Tibial nerve (tissue), 4 donors: Measurements from ENCODE around the gene SH3RF2. TPM values are rescaled to one million over a fixed set of nuclear protein-coding genes. Genes with fewer than 3 reads are reported as not detected.
A peak's percentile ranks its signal among the peaks of the same experiment; 100 is the strongest.

Experiments
- DNase-seq, 2 donors: peaks; one replicate each; pipeline ENCODE4 v3.0.0-alpha.2; 2019; ENCODE audit warnings: low spot score in 2 of 2
- H3K27ac ChIP-seq, 4 donors: fragments of 200-600 bp; sonication (generic) in 3 of 4; one replicate each; pipeline ENCODE4 v1.5.1; 2017 to 2019; ENCODE audit warnings: mild to moderate bottlenecking in 1 of 4
- H3K27me3 ChIP-seq, 2 donors: fragments of 200-600 bp; sonication (generic) in 1 of 2; one replicate each; pipeline versions ENCODE4 v1.5.1 to v1.6.0; 2017 to 2019
- H3K36me3 ChIP-seq, 3 donors: fragments of 200-600 bp; sonication (generic); one replicate each; pipeline ENCODE4 v1.5.1; 2018 to 2019
- H3K4me1 ChIP-seq, 4 donors: fragments of 200-600 bp; sonication (generic) in 3 of 4; one replicate each; pipeline ENCODE4 v1.5.1; 2017 to 2019
- H3K4me3 ChIP-seq, 4 donors: fragments of 200-600 bp; sonication (generic) in 3 of 4; one replicate each; pipeline ENCODE4 v1.5.1; 2017 to 2019; ENCODE audit warnings: mild to moderate bottlenecking in 1 of 4, moderate library complexity in 1 of 4
- H3K9me3 ChIP-seq, 4 donors: fragments of 200-600 bp; sonication (generic) in 3 of 4; one replicate each; pipeline ENCODE4 v1.5.1; 2017 to 2019
- CTCF ChIP-seq, 5 experiments: fragments of 200-600 bp in 3 of 5; fragments of 450-650 bp in 2 of 5; sonication (generic) in 3 of 5; IDR thresholded peaks; one replicate each; pipeline ENCODE4 v1.5.1; 2016 to 2019; ENCODE audit warnings: antibody characterized with exemption in 5 of 5, mild to moderate bottlenecking in 3 of 5, moderate library complexity in 2 of 5
- EP300 ChIP-seq, 2 donors: sonication (generic); formaldehyde crosslinking; IDR thresholded peaks; one replicate each; pipeline ENCODE4 v1.6.1; 2017; ENCODE audit warnings: antibody characterized with exemption in 2 of 2, mild to moderate bottlenecking in 1 of 2
- POLR2A ChIP-seq, 2 donors: fragments of 450-650 bp; IDR thresholded peaks; one replicate each; pipeline ENCODE4 v1.6.1; 2017; ENCODE audit warnings: antibody characterized with exemption in 2 of 2, mild to moderate bottlenecking in 2 of 2, moderate library complexity in 2 of 2
- WGBS, 2 donors: methylation state at CpG; one replicate each; pipeline ENCODE4 v1.1.5; 2018; 5-methylcytosine and 5-hydroxymethylcytosine counted together
- total RNA-seq, 4 donors: library from RNA; depleted of rRNA; stranded (reverse); fragments of >200 nt; gene quantifications; one replicate each; pipeline ENCODE4 v1.1.0, GENCODE V29; 2016

Gene SH3RF2
- total RNA-seq, 4 donors from 2014 or later, result 1.0 to 5.1 (median 2.0) TPM

DNA sequence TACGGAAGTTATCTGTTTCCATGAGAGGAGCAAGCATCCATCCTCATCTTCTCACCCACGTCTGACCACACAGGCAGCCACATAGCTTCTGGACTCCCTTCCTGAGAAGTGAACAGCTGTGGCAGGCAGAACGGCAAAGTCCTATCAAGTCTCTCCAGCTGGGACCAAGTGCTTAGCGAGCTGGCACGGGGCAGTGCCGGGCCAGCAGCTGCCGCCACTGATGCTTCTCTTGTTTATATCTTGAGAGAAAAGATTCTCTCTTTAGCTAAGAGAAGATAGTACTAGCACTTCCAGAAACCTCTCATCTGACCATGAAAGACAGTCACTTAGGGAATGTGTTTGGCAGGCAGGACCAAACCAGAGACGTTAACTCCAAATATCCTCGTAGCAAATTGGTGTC is 131.8 kb downstream of the SH3RF2 start:
- no peak overlapping the region for H3K4me3 ChIP-seq
- no peaks in the 10 kb centered on the region for H3K36me3 ChIP-seq
- H3K27ac ChIP-seq, result peak overlapping the region in 1 of 4 donors; percentile 22
- H3K4me1 ChIP-seq, result no peaks in the 10 kb centered on the region
- H3K27me3 ChIP-seq, result peaks cover 0 to under 1% of the 10 kb centered on the region in 2 donors
- no peak for TF ChIP-seq CTCF (IDR thresholded peaks at IDR 0.05)
- TF ChIP-seq POLR2A (IDR thresholded peaks at IDR 0.05), result no peak
- no peak for TF ChIP-seq EP300 (IDR thresholded peaks at IDR 0.05)
- DNase-seq, result no peak
- WGBS, 2 donors, result 51 to 83% methylated on average over 9 of the region's 9 CpGs
- H3K9me3 ChIP-seq, result no peaks in the 10 kb centered on the region

DNA sequence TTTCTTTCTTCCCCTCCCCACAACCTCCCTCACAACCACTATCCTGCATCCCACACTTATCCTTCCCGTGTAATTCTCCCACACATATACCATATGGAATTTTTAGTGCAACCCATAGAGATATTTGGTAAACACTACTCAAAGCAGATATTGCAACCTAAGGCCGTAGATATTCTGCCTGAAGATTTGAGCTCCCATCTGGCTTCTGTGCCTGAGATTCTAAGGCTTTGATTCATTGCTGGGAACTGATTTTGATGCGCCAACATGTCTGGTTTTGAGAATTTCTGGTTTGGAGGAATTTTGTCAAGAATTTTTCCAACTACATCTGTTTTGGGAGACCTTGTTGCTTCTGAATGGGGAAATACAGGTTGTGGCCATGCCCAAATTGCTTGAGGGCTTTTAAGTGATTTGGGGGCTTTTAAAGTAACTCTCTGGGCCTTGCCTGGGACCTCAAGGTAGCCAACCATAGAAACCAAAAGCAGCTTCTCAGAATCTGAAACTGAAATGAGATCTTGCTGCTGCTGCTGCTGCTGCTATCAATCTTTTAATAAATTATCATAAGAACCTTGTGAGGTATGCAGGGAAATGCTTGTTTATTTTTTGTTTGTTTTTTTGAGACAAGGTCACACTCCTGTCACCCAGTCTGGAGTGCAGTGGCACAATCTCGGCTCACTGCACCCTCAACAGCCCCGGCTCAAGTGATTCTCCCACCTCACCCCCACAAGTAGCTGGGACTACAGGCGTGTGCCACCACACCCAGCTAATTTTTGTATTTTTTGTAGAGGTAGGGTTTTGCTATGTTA is 132.8 kb downstream of the SH3RF2 start:
- H3K4me3 ChIP-seq, result no peak overlapping the region
- H3K36me3 ChIP-seq, result no peaks in the 10 kb centered on the region
- H3K9me3 ChIP-seq, result no peaks in the 10 kb centered on the region
- H3K4me1 ChIP-seq, result no peaks in the 10 kb centered on the region
- H3K27me3 ChIP-seq, result peaks cover 0 to 7% of the 10 kb centered on the region in 2 donors
- no peak overlapping the region for H3K27ac ChIP-seq
- no peak for DNase-seq
- 91 to 93% methylated on average over 6 of the region's 6 CpGs for WGBS, 2 donors
- no peak for TF ChIP-seq EP300 (IDR thresholded peaks at IDR 0.05)
- TF ChIP-seq CTCF (IDR thresholded peaks at IDR 0.05), result no peak
- no peak for TF ChIP-seq POLR2A (IDR thresholded peaks at IDR 0.05)

DNA sequence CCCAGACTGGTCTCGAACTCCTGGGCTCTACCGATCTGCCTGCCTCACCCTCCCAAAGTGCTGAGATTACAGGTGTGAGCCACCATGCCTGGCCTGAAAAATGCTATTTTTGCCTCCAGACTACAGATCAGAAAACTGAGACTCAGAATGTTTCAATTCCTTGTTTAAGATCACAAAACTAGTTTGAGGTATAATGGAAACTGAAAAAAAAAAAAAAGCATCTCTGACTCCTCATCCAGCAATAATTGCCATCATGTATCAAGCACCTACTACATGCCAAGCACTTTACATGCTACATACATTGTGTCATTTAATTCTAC is 133.4 kb downstream of the SH3RF2 start:
- Histone ChIP-seq H3K4me3 (no peak overlapping the region), H3K4me1 (no peaks in the 10 kb centered on the region), H3K27ac (no peak overlapping the region), H3K9me3 (no peaks in the 10 kb centered on the region), H3K27me3 (peaks cover 0 to 7% of the 10 kb centered on the region in 2 donors), H3K36me3 (no peaks in the 10 kb centered on the region)
- 92 to 94% methylated on average over 2 of the region's 2 CpGs for WGBS, 2 donors
- no peak for DNase-seq
- TF ChIP-seq EP300 (IDR thresholded peaks at IDR 0.05) (no peak), POLR2A (IDR thresholded peaks at IDR 0.05) (no peak), CTCF (IDR thresholded peaks at IDR 0.05) (no peak)

DNA sequence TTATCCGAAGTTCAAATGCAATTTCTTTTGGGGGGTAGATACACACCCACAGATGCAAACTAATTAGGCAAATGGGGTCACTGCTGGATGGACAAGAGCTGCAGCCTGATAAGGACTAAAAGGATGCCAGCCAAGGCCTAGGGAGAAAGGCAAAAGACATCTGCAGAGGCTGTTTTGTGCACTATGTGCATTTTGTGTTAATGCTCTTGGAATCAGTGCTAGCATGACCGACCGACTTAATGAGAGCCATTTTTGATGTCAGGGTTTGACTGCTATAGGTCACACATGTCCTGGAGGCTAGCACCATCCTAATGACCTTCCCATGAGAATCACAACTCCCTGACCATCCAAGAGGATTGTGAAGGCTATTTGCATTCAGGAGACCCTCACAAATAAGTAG is 134.4 kb downstream of the SH3RF2 start:
- WGBS, 2 donors, result 64 to 81% methylated on average over 3 of the region's 3 CpGs
- Histone ChIP-seq H3K4me3 (no peak overlapping the region), H3K9me3 (no peaks in the 10 kb centered on the region), H3K4me1 (no peaks in the 10 kb centered on the region), H3K27me3 (peaks cover 0 to 7% of the 10 kb centered on the region in 2 donors), H3K27ac (no peak overlapping the region), H3K36me3 (no peaks in the 10 kb centered on the region)
- DNase-seq, result no peak
- TF ChIP-seq CTCF (IDR thresholded peaks at IDR 0.05), result no peak
- no peak for TF ChIP-seq EP300 (IDR thresholded peaks at IDR 0.05)
- TF ChIP-seq POLR2A (IDR thresholded peaks at IDR 0.05), result no peak

GRCh38 chr5:146071171-146071570 is 134.8 kb downstream of the SH3RF2 start:
- Histone ChIP-seq H3K36me3 (no peaks in the 10 kb centered on the region), H3K9me3 (no peaks in the 10 kb centered on the region), H3K4me3 (no peak overlapping the region), H3K4me1 (no peaks in the 10 kb centered on the region), H3K27me3 (peaks cover 0 to 7% of the 10 kb centered on the region in 2 donors), H3K27ac (no peak overlapping the region)
- TF ChIP-seq EP300 (IDR thresholded peaks at IDR 0.05), result no peak
- no peak for TF ChIP-seq POLR2A (IDR thresholded peaks at IDR 0.05)
- TF ChIP-seq CTCF (IDR thresholded peaks at IDR 0.05), result no peak
- 57 to 63% methylated on average over 4 of the region's 4 CpGs for WGBS, 2 donors
- no peak for DNase-seq
